Right atrium auricular region (tissue), 2 donors: ENCODE data around the gene MOXD1. TPM values are rescaled to one million over a fixed set of nuclear protein-coding genes. Genes with fewer than 3 reads are reported as not detected.

Experiments
- DNase-seq: peaks from one replicate; pipeline ENCODE4 v3.0.0-alpha.2; 2019; ENCODE audit warnings: low spot score
- H3K27ac ChIP-seq, 2 donors: fragments of 200-600 bp; sonication (generic); 1 replicate in 1 of 2; 2 replicates in 1 of 2; pipeline ENCODE4 v1.5.1; 2016 to 2019
- H3K27me3 ChIP-seq, 2 donors: fragments of 200-600 bp; sonication (generic); one replicate each; pipeline versions ENCODE4 v1.5.1 to v1.6.0; 2017 to 2019
- H3K36me3 ChIP-seq: fragments of 200-600 bp; sonication (generic); one replicate; pipeline ENCODE4 v1.5.1; 2016
- H3K4me1 ChIP-seq, 2 donors: fragments of 200-600 bp; sonication (generic); one replicate each; pipeline versions ENCODE4 v1.5.1 to v1.6.0; 2017 to 2019
- H3K4me3 ChIP-seq, 2 donors: fragments of 200-600 bp; sonication (generic); 1 replicate in 1 of 2; 2 replicates in 1 of 2; pipeline ENCODE4 v1.5.1; 2017 to 2019; ENCODE audit warnings: mild to moderate bottlenecking in 1 of 2, moderate library complexity in 1 of 2
- H3K9me3 ChIP-seq, 2 donors: fragments of 200-600 bp; sonication (generic); one replicate each; pipeline ENCODE4 v1.5.1; 2019
- total RNA-seq, 2 donors: library from RNA; depleted of rRNA; stranded (reverse); fragments of >200 nt; gene quantifications; one replicate each; pipeline ENCODE4 v1.1.0, GENCODE V29; 2016
- TF ChIP-seq, protein P1 (sequence below), 2 donors: fragments of 200-600 bp; sonication (generic); IDR thresholded peaks; one replicate each; pipeline ENCODE4 v1.5.1; 2019; ENCODE audit warnings: antibody characterized with exemption in 2 of 2

MOXD1 gene
- total RNA-seq, 2 donors from 2014 or later = 2.5 to 9.3 TPM

DNA sequence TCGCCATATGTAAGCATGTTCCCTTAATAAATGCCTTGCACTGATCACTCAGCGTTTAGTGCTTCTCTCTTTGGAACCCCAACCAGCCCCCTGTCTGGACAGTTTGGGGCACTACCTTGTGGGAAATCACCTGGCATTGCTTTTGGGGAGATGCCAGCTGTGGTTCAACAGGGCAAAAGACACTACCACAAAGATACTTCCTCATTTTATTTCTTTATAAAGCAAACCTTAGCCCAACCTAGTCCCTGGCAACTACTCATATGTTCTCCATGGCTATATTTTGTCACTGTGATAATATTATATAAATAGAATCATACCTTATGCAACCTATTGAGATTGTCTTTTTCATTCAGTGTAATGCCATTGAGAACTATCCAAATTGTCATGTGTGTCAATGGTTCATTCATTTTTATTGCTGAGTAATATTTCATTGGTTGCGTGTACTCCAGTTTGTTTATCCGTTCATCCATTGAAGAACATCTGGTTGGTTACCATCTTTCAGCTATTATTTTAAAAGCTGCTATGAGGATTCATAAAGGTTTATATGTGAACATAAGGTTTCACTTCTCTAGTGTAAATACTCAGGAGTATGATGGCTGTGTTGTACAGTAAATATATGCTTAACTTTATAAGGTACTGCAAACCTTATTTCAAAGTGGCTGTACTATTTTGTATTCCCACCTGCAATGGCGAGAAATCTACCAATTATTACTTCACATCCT, 114.8 kb downstream of the MOXD1 start:
- H3K36me3 ChIP-seq = no peaks in the 10 kb centered on the region
- no peak overlapping the region for H3K4me3 ChIP-seq
- no peak overlapping the region for H3K27ac ChIP-seq
- H3K9me3 ChIP-seq = no peaks in the 10 kb centered on the region
- TF ChIP-seq, protein P1, sequence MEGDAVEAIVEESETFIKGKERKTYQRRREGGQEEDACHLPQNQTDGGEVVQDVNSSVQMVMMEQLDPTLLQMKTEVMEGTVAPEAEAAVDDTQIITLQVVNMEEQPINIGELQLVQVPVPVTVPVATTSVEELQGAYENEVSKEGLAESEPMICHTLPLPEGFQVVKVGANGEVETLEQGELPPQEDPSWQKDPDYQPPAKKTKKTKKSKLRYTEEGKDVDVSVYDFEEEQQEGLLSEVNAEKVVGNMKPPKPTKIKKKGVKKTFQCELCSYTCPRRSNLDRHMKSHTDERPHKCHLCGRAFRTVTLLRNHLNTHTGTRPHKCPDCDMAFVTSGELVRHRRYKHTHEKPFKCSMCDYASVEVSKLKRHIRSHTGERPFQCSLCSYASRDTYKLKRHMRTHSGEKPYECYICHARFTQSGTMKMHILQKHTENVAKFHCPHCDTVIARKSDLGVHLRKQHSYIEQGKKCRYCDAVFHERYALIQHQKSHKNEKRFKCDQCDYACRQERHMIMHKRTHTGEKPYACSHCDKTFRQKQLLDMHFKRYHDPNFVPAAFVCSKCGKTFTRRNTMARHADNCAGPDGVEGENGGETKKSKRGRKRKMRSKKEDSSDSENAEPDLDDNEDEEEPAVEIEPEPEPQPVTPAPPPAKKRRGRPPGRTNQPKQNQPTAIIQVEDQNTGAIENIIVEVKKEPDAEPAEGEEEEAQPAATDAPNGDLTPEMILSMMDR (IDR thresholded peaks at IDR 0.05) = no peak
- no peaks in the 10 kb centered on the region for H3K27me3 ChIP-seq
- H3K4me1 ChIP-seq = no peaks in the 10 kb centered on the region
- no peak for DNase-seq

DNA sequence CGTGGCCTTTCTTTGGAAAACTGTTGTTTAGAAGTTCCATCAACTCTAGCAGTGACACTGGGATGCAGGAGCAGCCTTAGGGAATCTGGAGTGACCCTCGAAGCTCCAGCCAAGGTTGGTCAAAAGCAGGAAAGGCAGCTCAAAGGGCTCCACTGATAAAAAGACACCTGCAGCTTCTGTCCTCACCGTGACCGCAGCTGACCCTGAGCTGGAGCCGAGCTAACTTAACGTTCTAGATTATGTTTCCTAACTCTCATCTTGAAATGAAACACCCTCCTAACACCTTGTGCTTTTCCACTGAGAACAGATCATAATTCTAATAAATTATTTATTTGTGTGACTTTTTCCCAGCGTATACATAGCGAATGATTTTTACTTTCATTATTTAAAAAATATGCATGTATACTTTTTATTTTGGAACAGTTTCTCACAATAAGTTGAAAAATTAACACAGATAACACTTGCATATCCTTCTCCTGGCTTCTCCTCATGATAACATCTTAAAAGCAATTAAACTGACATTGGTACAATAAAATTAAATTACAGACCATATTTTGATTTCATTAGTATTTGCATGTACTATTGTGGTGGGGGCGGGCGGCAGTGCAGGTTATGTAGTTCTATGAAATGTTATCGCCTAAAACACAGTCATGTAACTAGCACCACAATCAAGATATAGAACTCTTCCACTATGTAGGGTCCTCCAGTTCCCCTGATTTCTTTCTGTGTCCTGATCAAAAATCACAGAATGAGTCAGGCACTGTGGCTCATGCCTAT, 116.1 kb downstream of the MOXD1 start:
- TF ChIP-seq, protein P1 (IDR thresholded peaks at IDR 0.05) = no peak

DNA sequence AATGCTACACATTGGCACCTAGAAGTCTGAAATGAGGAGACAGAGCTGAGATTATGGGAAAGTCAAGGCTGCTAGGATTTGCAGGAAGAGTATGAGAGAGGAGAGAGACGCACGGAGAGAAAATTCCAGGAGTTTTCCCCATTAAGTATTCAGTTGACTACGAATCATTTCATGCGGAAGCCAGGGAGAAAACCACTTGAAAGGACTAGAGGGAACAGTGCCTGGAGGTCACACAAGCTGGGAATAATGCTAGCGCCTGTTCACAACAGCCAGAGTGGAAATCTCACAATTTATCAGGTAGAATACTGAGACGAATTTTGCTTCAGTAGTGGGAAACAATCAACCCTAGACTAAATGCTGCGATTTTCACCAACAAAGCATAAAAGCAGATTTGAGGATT, 118.6 kb downstream of the MOXD1 start:
- Histone ChIP-seq H3K27ac (no peak overlapping the region), H3K36me3 (no peaks in the 10 kb centered on the region), H3K27me3 (no peaks in the 10 kb centered on the region), H3K4me3 (no peak overlapping the region), H3K9me3 (no peaks in the 10 kb centered on the region), H3K4me1 (no peaks in the 10 kb centered on the region)
- TF ChIP-seq, protein P1 (IDR thresholded peaks at IDR 0.05) = no peak
- DNase-seq = no peak

More for the DNA sequence above, 116.1 kb downstream of the MOXD1 start:
- Histone ChIP-seq H3K9me3 (no peaks in the 10 kb centered on the region), H3K36me3 (no peaks in the 10 kb centered on the region), H3K27ac (no peak overlapping the region), H3K4me3 (no peak overlapping the region), H3K4me1 (no peaks in the 10 kb centered on the region), H3K27me3 (no peaks in the 10 kb centered on the region)
- DNase-seq = no peak

DNA sequence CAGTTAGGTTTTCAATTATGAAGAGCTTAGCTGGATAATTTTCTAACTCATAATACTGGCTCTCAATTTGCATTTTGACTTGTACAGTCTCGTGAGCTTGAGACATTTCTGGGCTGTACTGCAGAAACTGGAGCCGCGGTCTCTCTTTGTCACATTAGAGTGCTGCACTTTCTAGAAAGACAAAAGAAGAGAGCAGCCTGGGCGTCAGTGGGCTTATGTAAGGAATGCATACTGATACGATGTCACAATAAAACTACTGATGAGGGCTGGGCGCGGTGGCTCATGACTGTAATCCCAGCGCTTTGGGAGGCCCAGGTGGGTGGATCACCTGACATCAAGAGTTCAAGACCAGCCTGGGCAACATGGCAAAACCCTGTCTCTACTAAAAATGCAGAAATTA, 120.8 kb downstream of the MOXD1 start:
- TF ChIP-seq, protein P1 (IDR thresholded peaks at IDR 0.05) = no peak
- H3K9me3 ChIP-seq = no peaks in the 10 kb centered on the region
- no peak overlapping the region for H3K27ac ChIP-seq
- no peaks in the 10 kb centered on the region for H3K27me3 ChIP-seq
- H3K4me1 ChIP-seq = no peaks in the 10 kb centered on the region
- no peaks in the 10 kb centered on the region for H3K36me3 ChIP-seq
- no peak for DNase-seq
- no peak overlapping the region for H3K4me3 ChIP-seq

DNA sequence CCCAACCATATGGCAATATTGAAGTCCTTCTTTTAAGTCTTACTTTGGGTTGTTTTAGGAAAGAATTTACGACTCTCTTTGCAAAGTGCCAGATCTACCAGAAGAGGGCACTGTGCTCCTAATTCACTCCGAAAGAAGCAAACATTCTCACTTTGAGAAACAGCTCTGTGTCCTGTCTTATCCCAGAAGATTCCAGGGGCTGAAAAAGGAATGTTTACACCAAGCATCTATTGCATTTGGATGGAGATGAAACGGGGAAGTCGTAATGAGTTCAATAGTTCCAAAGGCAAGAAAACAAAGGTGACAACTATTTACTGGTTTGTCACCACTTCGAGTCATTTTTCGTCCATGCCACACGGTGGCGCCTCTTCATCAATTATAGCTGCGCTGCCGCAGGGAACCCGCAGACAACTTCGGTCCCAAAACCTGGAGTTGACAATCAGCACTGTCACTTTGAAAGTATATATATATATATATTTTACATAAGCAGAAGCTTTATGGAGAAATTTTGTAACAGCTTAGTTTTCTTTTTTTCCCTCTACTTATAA, 121.6 kb downstream of the MOXD1 start:
- no peaks in the 10 kb centered on the region for H3K27me3 ChIP-seq
- no peak overlapping the region for H3K27ac ChIP-seq
- H3K36me3 ChIP-seq = no peaks in the 10 kb centered on the region
- no peaks in the 10 kb centered on the region for H3K4me1 ChIP-seq
- TF ChIP-seq, protein P1 (IDR thresholded peaks at IDR 0.05) = peak; percentile 78 to 92
- peak; percentile 78 for DNase-seq
- no peaks in the 10 kb centered on the region for H3K9me3 ChIP-seq
- H3K4me3 ChIP-seq = peak overlapping the region; percentile 24 to 43
